Measurements from ENCODE around the gene RBP3. TPM values are rescaled to one million over a fixed set of nuclear protein-coding genes. Genes with fewer than 3 reads are reported as not detected.
A peak's percentile ranks its signal among the peaks of the same experiment; 100 is the strongest.

RBP3 gene
- total and polyA plus RNA-seq, 10 donors: not detected

- intact Hi-C loops (cut with DNase I; ENCODE audit: low total_unique reads): no loop called here
- no peak for DNase-seq
- TF ChIP-seq POLR2A (IDR thresholded peaks at IDR 0.05) (no peak), CTCF (IDR thresholded peaks at IDR 0.05 in 8 of 11, conservative IDR thresholded peaks at IDR 0.05 in 3 of 11) (no peak), POLR2AphosphoS5 (IDR thresholded peaks at IDR 0.05) (no peak)
- no peaks in the 10 kb centered on the region for H3K36me3 ChIP-seq
- no peaks in the 10 kb centered on the region for H3K27me3 ChIP-seq (replicated peaks in 1 of 7)
- H3K4me1 ChIP-seq: no peaks in the 10 kb centered on the region
- H3K9me3 ChIP-seq: no peaks in the 10 kb centered on the region
- WGBS, 5 donors: 77 to 96% (median 86%) methylated on average over 2 of the region's 2 CpGs
- H3K27ac ChIP-seq: no peak overlapping the region
- no peak overlapping the region for H3K4me3 ChIP-seq
Measured at GRCh38 chr10:47359101-47359500, 10.9 kb downstream of the RBP3 start.

GRCh38 chr10:47359626-47360418, 11.7 kb downstream of the RBP3 start:
- TF ChIP-seq POLR2AphosphoS5 (IDR thresholded peaks at IDR 0.05) (no peak), POLR2A (IDR thresholded peaks at IDR 0.05) (no peak), CTCF (IDR thresholded peaks at IDR 0.05 in 8 of 11, conservative IDR thresholded peaks at IDR 0.05 in 3 of 11) (no peak)
- Histone ChIP-seq H3K4me1 (no peaks in the 10 kb centered on the region), H3K36me3 (no peaks in the 10 kb centered on the region), H3K9me3 (no peaks in the 10 kb centered on the region), H3K4me3 (no peak overlapping the region), H3K27me3 (replicated peaks in 1 of 7) (no peaks in the 10 kb centered on the region), H3K27ac (no peak overlapping the region)
- peak; percentile 55 for DNase-seq
- intact Hi-C loops (cut with DNase I; ENCODE audit: low total_unique reads): no loop called here
- 36 to 74% (median 59%) methylated on average over 3 to 4 of the region's 4 CpGs for whole genome bisulfite sequencing, 5 donors

- peak; percentile 43 for DNase-seq
- H3K27ac ChIP-seq: no peak overlapping the region
- intact Hi-C loops (cut with DNase I; ENCODE audit: low total_unique reads): no loop called here
- no peak overlapping the region for H3K4me3 ChIP-seq
- 76 to 89% (median 81%) methylated on average over 13 to 14 of the region's 14 CpGs for WGBS, 5 donors
- H3K4me1 ChIP-seq: no peaks in the 10 kb centered on the region
- H3K27me3 ChIP-seq (replicated peaks in 1 of 7): no peaks in the 10 kb centered on the region
- TF ChIP-seq POLR2AphosphoS5 (IDR thresholded peaks at IDR 0.05) (no peak), CTCF (IDR thresholded peaks at IDR 0.05 in 8 of 11, conservative IDR thresholded peaks at IDR 0.05 in 3 of 11) (no peak), POLR2A (IDR thresholded peaks at IDR 0.05) (no peak)
- no peaks in the 10 kb centered on the region for H3K36me3 ChIP-seq
- H3K9me3 ChIP-seq: no peaks in the 10 kb centered on the region
Measured at GRCh38 chr10:47360419-47361040, 12.4 kb downstream of the RBP3 start.

- Histone ChIP-seq H3K4me3 (no peak overlapping the region), H3K36me3 (no peaks in the 10 kb centered on the region), H3K27me3 (replicated peaks in 1 of 7) (no peaks in the 10 kb centered on the region), H3K4me1 (no peaks in the 10 kb centered on the region), H3K9me3 (no peaks in the 10 kb centered on the region), H3K27ac (no peak overlapping the region)
- intact Hi-C loops (cut with DNase I; ENCODE audit: low total_unique reads): no loop called here
- 45 to 58% (median 55%) methylated on average over 7 to 9 of the region's 9 CpGs for WGBS, 5 donors
- peak; percentile 59 for DNase-seq
- TF ChIP-seq CTCF (IDR thresholded peaks at IDR 0.05 in 8 of 11, conservative IDR thresholded peaks at IDR 0.05 in 3 of 11) (peak in 9 of 11 experiments; percentile 11 to 76 (median 62)), POLR2AphosphoS5 (IDR thresholded peaks at IDR 0.05) (no peak)
Measured at GRCh38 chr10:47361293-47361692, 13.1 kb downstream of the RBP3 start.
